ENCODE data around the gene MSGN1.

DNA sequence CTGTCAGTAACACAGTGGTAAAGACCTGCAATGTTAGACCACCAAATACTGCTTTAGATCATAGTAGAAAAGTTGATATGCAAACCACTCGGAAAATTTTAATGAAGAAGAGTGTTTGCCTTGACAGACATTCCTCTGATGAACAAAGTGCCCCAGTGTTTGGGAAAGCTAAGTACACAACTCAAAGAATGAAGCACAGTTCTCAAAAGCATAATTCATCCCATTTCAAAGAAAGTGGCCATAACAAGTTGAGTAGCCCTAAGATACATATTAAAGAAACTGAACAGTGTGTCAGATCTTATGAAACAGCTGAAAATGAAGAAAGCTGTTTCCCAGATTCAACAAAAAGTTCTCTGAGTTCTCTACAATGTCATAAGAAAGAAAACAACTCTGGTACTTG, 34.8 kb upstream of the MSGN1 start:
- TF ChIP-seq, protein P1, sequence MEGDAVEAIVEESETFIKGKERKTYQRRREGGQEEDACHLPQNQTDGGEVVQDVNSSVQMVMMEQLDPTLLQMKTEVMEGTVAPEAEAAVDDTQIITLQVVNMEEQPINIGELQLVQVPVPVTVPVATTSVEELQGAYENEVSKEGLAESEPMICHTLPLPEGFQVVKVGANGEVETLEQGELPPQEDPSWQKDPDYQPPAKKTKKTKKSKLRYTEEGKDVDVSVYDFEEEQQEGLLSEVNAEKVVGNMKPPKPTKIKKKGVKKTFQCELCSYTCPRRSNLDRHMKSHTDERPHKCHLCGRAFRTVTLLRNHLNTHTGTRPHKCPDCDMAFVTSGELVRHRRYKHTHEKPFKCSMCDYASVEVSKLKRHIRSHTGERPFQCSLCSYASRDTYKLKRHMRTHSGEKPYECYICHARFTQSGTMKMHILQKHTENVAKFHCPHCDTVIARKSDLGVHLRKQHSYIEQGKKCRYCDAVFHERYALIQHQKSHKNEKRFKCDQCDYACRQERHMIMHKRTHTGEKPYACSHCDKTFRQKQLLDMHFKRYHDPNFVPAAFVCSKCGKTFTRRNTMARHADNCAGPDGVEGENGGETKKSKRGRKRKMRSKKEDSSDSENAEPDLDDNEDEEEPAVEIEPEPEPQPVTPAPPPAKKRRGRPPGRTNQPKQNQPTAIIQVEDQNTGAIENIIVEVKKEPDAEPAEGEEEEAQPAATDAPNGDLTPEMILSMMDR (IDR thresholded peaks at IDR 0.05): no peak
- TF ChIP-seq POLR2A (IDR thresholded peaks at IDR 0.05): no peak

Measured in esophagus squamous epithelium (tissue), 4 donors.